GM18907 (cell line): ENCODE data around the gene CALN1.
"Not testable (repeated sequence)": the region's sequence is repeated elsewhere in the genome, so short reads cannot be mapped to it uniquely, and the experiment has no call there.

Experiments
- ATAC-seq: cut with Tn5 transposase; IDR thresholded peaks from one replicate; pipeline ENCODE4 v1.9.1; 2021; ENCODE audit warnings: mild to moderate bottlenecking, moderate library complexity; ENCODE audit not compliant: unreplicated experiment

Gene CALN1

GRCh38 chr7:71822406-71822805, 589.7 kb downstream of the CALN1 start:
- not testable (repeated sequence) for ATAC-seq

GRCh38 chr7:71817916-71818315, 594.2 kb downstream of the CALN1 start:
- no peak for ATAC-seq

GRCh38 chr7:71808115-71808514, 604.0 kb downstream of the CALN1 start:
- ATAC-seq: no peak

- no peak for ATAC-seq
Measured at GRCh38 chr7:71804256-71804655, 607.9 kb downstream of the CALN1 start.

GRCh38 chr7:71801976-71802375, 610.2 kb downstream of the CALN1 start:
- ATAC-seq: no peak

- no peak for ATAC-seq
Measured at GRCh38 chr7:71800321-71800720, 611.8 kb downstream of the CALN1 start.

GRCh38 chr7:71795410-71795809, 616.7 kb downstream of the CALN1 start:
- ATAC-seq: no peak

- no peak for ATAC-seq
Measured at GRCh38 chr7:71793251-71793650, 618.9 kb downstream of the CALN1 start.

- no peak for ATAC-seq
Measured at GRCh38 chr7:71787513-71787912, 624.6 kb downstream of the CALN1 start.

- no peak for ATAC-seq
Measured at GRCh38 chr7:71785216-71785615, 626.9 kb downstream of the CALN1 start.

- no peak for ATAC-seq
Measured at GRCh38 chr7:71784781-71785180, 627.4 kb downstream of the CALN1 start.

GRCh38 chr7:71784180-71784579, 628.0 kb downstream of the CALN1 start:
- ATAC-seq: no peak

- no peak for ATAC-seq
Measured at GRCh38 chr7:71783779-71784178, 628.4 kb downstream of the CALN1 start.

- ATAC-seq: no peak
Measured at GRCh38 chr7:71782051-71782450, 630.1 kb downstream of the CALN1 start.

GRCh38 chr7:71780282-71780681, 631.9 kb downstream of the CALN1 start:
- no peak for ATAC-seq

- no peak for ATAC-seq
Measured at GRCh38 chr7:71777278-71777677, 634.9 kb downstream of the CALN1 start.

- ATAC-seq: no peak
Measured at GRCh38 chr7:71776726-71777125, 635.4 kb downstream of the CALN1 start.

- no peak for ATAC-seq
Measured at GRCh38 chr7:71775648-71776047, 636.5 kb downstream of the CALN1 start.

GRCh38 chr7:71772779-71773178, 639.4 kb downstream of the CALN1 start:
- ATAC-seq: no peak

- ATAC-seq: no peak
Measured at GRCh38 chr7:71770269-71770907, 641.8 kb downstream of the CALN1 start.

- no peak for ATAC-seq
Measured at GRCh38 chr7:71769326-71769725, 642.8 kb downstream of the CALN1 start.

- ATAC-seq: no peak
Measured at GRCh38 chr7:71768450-71768849, 643.7 kb downstream of the CALN1 start.

- ATAC-seq: no peak
Measured at GRCh38 chr7:71766016-71766415, 646.1 kb downstream of the CALN1 start.
